Parietal lobe (tissue), 1 donor: ENCODE results near the gene C8A. TPM values are rescaled to one million over a fixed set of nuclear protein-coding genes. Genes with fewer than 3 reads are reported as not detected.

Experiments used
- total RNA-seq: library from RNA; depleted of rRNA; stranded (reverse); fragments of >200 nt; gene quantifications from one replicate; pipeline ENCODE4 v1.2.3, GENCODE V29; 2014

The C8A gene
- total RNA-seq: not detected

GRCh38 chr1:56854521-56855099 lies at the start of gene C8A:
C8A (plus strand) TSS chr1:56854797; CDS start chr1:56854902, 105 bp downstream.

GRCh38 chr1:56819387-56819899 lies 35.2 kb upstream of the C8A start, which contains the start of gene FYB2:
FYB2 (minus strand) TSS chr1:56819404; CDS start chr1:56819290, 114 bp downstream.

GRCh38 chr1:56965916-56966697 lies 111.5 kb downstream of the C8A start, which contains the start of gene C8B:
C8B (minus strand) TSS chr1:56966015; CDS start chr1:56965948, 67 bp downstream.

Other genes with a start within 250 kb of the C8A start
- 31.3 TPM for gene PRKAA2, start 209.5 kb upstream of the C8A start, total RNA-seq
- 0.94 TPM for gene FYB2, start 35.4 kb upstream of the C8A start, total RNA-seq
- not detected for gene C8B, start 111.2 kb downstream of the C8A start, total RNA-seq